Fibroblast of lung (primary cell): ENCODE data around the gene UQCRFS1. TPM values are rescaled to one million over a fixed set of nuclear protein-coding genes. Genes with fewer than 3 reads are reported as not detected.
"Not testable (repeated sequence)": the region's sequence is repeated elsewhere in the genome, so short reads cannot be mapped to it uniquely, and the experiment has no call there.

Experiments used
- DNase-seq, 2 donors: peaks; one replicate each; pipeline versions ENCODE4 v3.0.0 to v3.0.0-alpha.2; 2010; ENCODE audit warnings: low read depth in 2 of 2
- H2AFZ ChIP-seq: 2 replicates; pipeline ENCODE4 v1.5.1; 2012; ENCODE audit warnings: low read length, control low read depth, inconsistent platforms
- H3K27ac ChIP-seq: 2 replicates; pipeline ENCODE4 v1.5.1; 2011; ENCODE audit warnings: low read length, control low read depth; ENCODE audit not compliant: insufficient read depth
- H3K27me3 ChIP-seq: 2 replicates; pipeline ENCODE4 v1.5.1; 2011; ENCODE audit warnings: mild to moderate bottlenecking, low read length; ENCODE audit not compliant: control insufficient read depth, insufficient read depth
- H3K36me3 ChIP-seq: 2 replicates; pipeline ENCODE4 v1.5.1; 2011; ENCODE audit warnings: low read length; ENCODE audit not compliant: control insufficient read depth, insufficient read depth
- H3K4me1 ChIP-seq: 2 replicates; pipeline ENCODE4 v1.5.1; 2011; ENCODE audit warnings: low read length; ENCODE audit not compliant: control insufficient read depth, insufficient read depth; ENCODE audit errors: extremely low read depth
- H3K4me2 ChIP-seq: 2 replicates; pipeline ENCODE4 v1.5.1; 2011; ENCODE audit warnings: low read length, control low read depth; ENCODE audit not compliant: insufficient read depth; ENCODE audit errors: extremely low read depth
- H3K4me3 ChIP-seq, 4 experiments: fragments of 200-600 bp in 1 of 4; sonication (generic) in 1 of 4; replicated peaks in 1 of 4; 2 replicates each; pipeline ENCODE4 v1.5.1; 2011 to 2016; ENCODE audit warnings: low read length in 4 of 4, low read depth in 3 of 4, mild to moderate bottlenecking in 3 of 4, control low read depth in 2 of 4, inconsistent platforms in 1 of 4, mixed read lengths in 1 of 4; ENCODE audit not compliant: insufficient read depth in 1 of 4; ENCODE audit errors: control extremely low read depth in 1 of 4
- H3K79me2 ChIP-seq: 2 replicates; pipeline ENCODE4 v1.5.1; 2012; ENCODE audit warnings: mild to moderate bottlenecking, low read length, inconsistent platforms; ENCODE audit not compliant: control insufficient read depth, insufficient read depth
- H3K9ac ChIP-seq: 2 replicates; pipeline ENCODE4 v1.5.1; 2011; ENCODE audit warnings: mild to moderate bottlenecking, low read length, control low read depth; ENCODE audit not compliant: insufficient read depth
- H3K9me3 ChIP-seq: 2 replicates; pipeline ENCODE4 v1.5.1; 2012; ENCODE audit warnings: low read depth, low read length; ENCODE audit not compliant: control insufficient read depth, insufficient read depth
- H4K20me1 ChIP-seq: 2 replicates; pipeline ENCODE4 v1.5.1; 2011; ENCODE audit warnings: low read length; ENCODE audit not compliant: control insufficient read depth, insufficient read depth; ENCODE audit errors: extremely low read depth
- EZH2 ChIP-seq: IDR thresholded peaks from 2 replicates; pipeline ENCODE4 v1.5.1; 2012; ENCODE audit warnings: low read length, control low read depth, mild to moderate bottlenecking; ENCODE audit errors: missing control alignments
- polyA plus RNA-seq, 2 donors: library from polyadenylated mRNA; depleted of rRNA in 1 of 2; stranded (reverse) in 1 of 2; unstranded in 1 of 2; fragments of >200 nt; gene quantifications; 2 replicates each; pipeline ENCODE4 v1.2.1, GENCODE V29; 2011 to 2012; ENCODE audit warnings: missing spikeins in 1 of 2
- total RNA-seq: library from RNA; depleted of rRNA; stranded (reverse); fragments of >200 nt; gene quantifications from 2 replicates; pipeline ENCODE4 v1.2.1, GENCODE V29; 2014
- TF ChIP-seq, protein P1 (sequence below), 2 donors: IDR thresholded peaks in 1 of 2; conservative IDR thresholded peaks in 1 of 2; 1 replicate in 1 of 2; 2 replicates in 1 of 2; pipeline ENCODE4 v1.5.1; 2011 to 2012; ENCODE audit warnings: low read length in 2 of 2, control low read depth in 1 of 2, inconsistent platforms in 1 of 2, low read depth in 1 of 2, mild to moderate bottlenecking in 1 of 2

UQCRFS1 gene
- total and polyA plus RNA-seq, 2 donors (not counting 1 experiment from before 2014, with no cell fraction given), result 34.0 to 42.7 TPM

DNA sequence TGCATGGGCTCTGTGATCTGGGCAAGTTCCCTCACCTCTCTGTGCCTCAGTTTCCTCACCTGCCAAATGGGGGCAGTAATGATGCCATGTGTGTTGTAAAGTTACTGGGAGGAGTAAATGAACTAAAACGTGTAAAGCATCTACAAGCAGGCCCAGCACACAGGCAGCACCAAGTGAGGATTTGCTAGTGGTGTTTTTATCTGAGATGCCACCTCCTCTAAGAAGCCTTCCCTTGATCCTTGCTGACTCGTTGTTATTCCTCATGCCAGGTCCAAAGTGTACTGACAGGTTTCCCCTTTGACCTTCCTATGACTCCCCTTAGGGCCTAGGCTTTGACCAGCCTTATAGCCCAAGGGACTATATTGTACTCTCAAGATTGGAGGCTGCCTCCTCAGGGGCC lies 1.5 kb upstream of the UQCRFS1 start:
- peaks cover 29% of the 10 kb centered on the region for H3K79me2 ChIP-seq

DNA sequence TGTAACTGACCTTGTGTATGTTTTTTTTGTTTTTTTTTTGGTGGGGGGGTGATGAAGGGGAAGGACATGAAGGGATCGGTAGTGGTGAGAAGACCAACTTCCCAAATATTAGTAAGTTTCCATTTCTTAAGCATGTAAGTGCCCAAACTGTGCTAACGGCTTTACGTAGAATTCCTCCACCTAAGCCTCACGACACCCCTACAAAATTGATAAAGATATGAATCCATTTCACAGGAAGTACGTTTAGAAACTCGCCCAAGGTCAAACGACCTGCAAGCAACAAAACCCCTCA lies 649 bp downstream of the UQCRFS1 start:
- TF ChIP-seq EZH2, result no peak
- TF ChIP-seq, protein P1, sequence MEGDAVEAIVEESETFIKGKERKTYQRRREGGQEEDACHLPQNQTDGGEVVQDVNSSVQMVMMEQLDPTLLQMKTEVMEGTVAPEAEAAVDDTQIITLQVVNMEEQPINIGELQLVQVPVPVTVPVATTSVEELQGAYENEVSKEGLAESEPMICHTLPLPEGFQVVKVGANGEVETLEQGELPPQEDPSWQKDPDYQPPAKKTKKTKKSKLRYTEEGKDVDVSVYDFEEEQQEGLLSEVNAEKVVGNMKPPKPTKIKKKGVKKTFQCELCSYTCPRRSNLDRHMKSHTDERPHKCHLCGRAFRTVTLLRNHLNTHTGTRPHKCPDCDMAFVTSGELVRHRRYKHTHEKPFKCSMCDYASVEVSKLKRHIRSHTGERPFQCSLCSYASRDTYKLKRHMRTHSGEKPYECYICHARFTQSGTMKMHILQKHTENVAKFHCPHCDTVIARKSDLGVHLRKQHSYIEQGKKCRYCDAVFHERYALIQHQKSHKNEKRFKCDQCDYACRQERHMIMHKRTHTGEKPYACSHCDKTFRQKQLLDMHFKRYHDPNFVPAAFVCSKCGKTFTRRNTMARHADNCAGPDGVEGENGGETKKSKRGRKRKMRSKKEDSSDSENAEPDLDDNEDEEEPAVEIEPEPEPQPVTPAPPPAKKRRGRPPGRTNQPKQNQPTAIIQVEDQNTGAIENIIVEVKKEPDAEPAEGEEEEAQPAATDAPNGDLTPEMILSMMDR (conservative IDR thresholded peaks at IDR 0.05 in 1 of 2, IDR thresholded peaks at IDR 0.05 in 1 of 2; ENCODE audit: low read depth in 1 of 2, low read length in 2 of 2), result no peak
- no peaks in the 10 kb centered on the region for H3K9me3 ChIP-seq
- peak overlapping the region; percentile 84 for H3K27ac ChIP-seq
- H3K4me2 ChIP-seq, result peak overlapping the region; percentile 92
- peak overlapping the region; percentile 58 to 98 (median 72) for H3K4me3 ChIP-seq
- no peaks in the 10 kb centered on the region for H4K20me1 ChIP-seq
- no peaks in the 10 kb centered on the region for H3K4me1 ChIP-seq
- H2AFZ ChIP-seq, result no peak overlapping the region
- H3K9ac ChIP-seq, result peak overlapping the region; percentile 97
- no peaks in the 10 kb centered on the region for H3K36me3 ChIP-seq
- peak in 1 of 2 donors; percentile 9 for DNase-seq
- H3K27me3 ChIP-seq, result no peaks in the 10 kb centered on the region
- peaks cover 45% of the 10 kb centered on the region for H3K79me2 ChIP-seq

More for the DNA sequence above, 1.5 kb upstream of the UQCRFS1 start:
- DNase-seq, result no peak
- no peaks in the 10 kb centered on the region for H3K36me3 ChIP-seq
- peaks cover 7% of the 10 kb centered on the region for H3K27me3 ChIP-seq
- no peak overlapping the region for H3K4me3 ChIP-seq
- H3K27ac ChIP-seq, result no peak overlapping the region
- H4K20me1 ChIP-seq, result no peaks in the 10 kb centered on the region
- no peak overlapping the region for H3K4me2 ChIP-seq
- H3K9me3 ChIP-seq, result no peaks in the 10 kb centered on the region
- H2AFZ ChIP-seq, result no peak overlapping the region
- no peaks in the 10 kb centered on the region for H3K4me1 ChIP-seq
- H3K9ac ChIP-seq, result no peak overlapping the region
- no peak for TF ChIP-seq EZH2

DNA sequence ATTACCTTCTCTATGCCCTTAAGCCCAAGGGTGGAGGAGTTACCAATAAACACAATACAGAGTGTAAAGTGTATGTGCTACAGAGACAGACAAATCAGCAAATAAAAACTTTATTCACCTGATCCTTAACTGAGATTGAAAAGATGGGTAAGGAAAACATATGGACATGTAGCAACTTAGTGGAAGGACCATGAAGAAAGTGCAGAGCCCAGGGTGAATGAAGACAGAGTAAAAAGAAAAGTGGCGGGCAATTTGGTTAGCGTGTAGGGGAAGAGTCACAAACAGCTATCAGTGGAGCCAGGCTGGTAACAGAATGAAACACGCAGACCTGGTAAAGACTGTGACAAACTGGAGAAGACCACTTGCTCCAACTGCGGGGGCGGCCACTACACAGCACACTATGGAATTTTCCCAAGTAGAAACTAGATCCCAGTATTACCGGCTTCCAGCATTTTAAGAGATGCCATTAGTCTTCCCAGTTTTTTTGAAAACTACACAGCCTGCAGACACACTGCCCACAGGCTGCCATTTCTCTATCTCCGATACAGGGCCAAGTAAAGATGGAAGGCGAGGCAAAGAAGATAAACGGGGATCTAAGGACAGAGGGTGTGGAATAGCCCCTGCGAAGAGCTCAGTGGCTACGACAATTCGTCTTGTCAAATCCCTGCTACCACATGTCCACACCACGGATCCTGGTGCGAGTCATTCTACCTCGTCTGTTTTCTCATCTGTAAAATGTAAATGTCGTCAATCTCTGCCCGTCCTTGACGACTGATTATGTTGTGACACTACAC lies 1.2 kb downstream of the UQCRFS1 start:
- DNase-seq, result peak; percentile 19 to 30
- H3K79me2 ChIP-seq, result peaks cover 47% of the 10 kb centered on the region
- H2AFZ ChIP-seq, result no peak overlapping the region

DNA sequence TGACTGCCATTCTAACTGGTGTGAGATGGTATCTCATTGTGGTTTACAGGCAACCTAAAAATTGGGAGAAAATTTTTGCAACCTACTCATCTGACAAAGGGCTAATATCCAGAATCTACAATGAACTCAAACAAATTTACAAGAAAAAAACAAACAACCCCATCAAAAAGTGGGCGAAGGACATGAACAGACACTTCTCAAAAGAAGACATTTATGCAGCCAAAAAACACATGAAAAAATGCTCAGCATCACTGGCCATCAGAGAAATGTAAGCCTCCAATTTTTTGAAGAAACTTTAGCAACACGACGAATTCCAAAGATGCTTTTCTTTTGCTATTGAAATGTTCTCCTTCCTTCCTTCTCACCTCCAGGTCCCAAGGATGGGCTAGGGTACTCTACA lies 1.9 kb downstream of the UQCRFS1 start:
- peak overlapping the region in 3 of 4 experiments; percentile 67 to 98 (median 77) for H3K4me3 ChIP-seq
- H3K79me2 ChIP-seq, result peaks cover 50% of the 10 kb centered on the region
- H4K20me1 ChIP-seq, H2AFZ ChIP-seq, H3K9me3 ChIP-seq, H3K4me1 ChIP-seq, H3K27me3 ChIP-seq, H3K9ac ChIP-seq, H3K27ac ChIP-seq, DNase-seq, H3K36me3 ChIP-seq: not testable (repeated sequence)
- peak overlapping the region; percentile 92 for H3K4me2 ChIP-seq

More for the DNA sequence above, 1.2 kb downstream of the UQCRFS1 start:
- no peaks in the 10 kb centered on the region for H3K27me3 ChIP-seq
- TF ChIP-seq, protein P1 (conservative IDR thresholded peaks at IDR 0.05 in 1 of 2, IDR thresholded peaks at IDR 0.05 in 1 of 2; ENCODE audit: low read depth in 1 of 2, low read length in 2 of 2), result no peak
- no peak for TF ChIP-seq EZH2
- peak overlapping the region; percentile 58 to 98 (median 72) for H3K4me3 ChIP-seq
- no peaks in the 10 kb centered on the region for H3K9me3 ChIP-seq
- no peaks in the 10 kb centered on the region for H3K4me1 ChIP-seq
- H3K4me2 ChIP-seq, result peak overlapping the region; percentile 92
- peak overlapping the region; percentile 97 for H3K9ac ChIP-seq
- H3K36me3 ChIP-seq, result no peaks in the 10 kb centered on the region
- peak overlapping the region; percentile 84 for H3K27ac ChIP-seq
- no peaks in the 10 kb centered on the region for H4K20me1 ChIP-seq

DNA sequence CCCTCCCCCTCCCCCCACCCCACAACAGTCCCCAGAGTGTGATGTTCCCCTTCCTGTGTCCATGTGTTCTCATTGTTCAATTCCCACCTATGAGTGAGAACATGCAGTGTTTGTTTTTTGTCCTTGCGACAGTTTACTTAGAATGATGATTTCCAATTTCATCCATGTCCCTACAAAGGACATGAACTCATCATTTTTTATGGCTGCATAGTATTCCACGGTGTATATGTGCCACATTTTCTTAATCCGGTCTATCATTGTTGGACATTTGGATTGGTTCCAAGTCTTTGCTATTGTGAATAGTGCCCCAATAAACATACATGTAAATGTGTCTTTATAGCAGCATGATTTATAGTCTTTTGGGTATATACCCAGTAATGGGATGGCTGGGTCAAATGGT lies 2.4 kb downstream of the UQCRFS1 start:
- H4K20me1 ChIP-seq, DNase-seq: not testable (repeated sequence)

More for the DNA sequence above, 2.4 kb downstream of the UQCRFS1 start:
- not testable (repeated sequence) for H3K4me1 ChIP-seq, H3K9ac ChIP-seq, H3K36me3 ChIP-seq, H3K4me3 ChIP-seq, H3K27ac ChIP-seq, H2AFZ ChIP-seq, H3K9me3 ChIP-seq, H3K4me2 ChIP-seq, H3K27me3 ChIP-seq
- H3K79me2 ChIP-seq, result peaks cover 50% of the 10 kb centered on the region
